GM18861 (cell line): ENCODE measurements around the gene TBRG1.
"Not testable (repeated sequence)": the region's sequence is repeated elsewhere in the genome, so short reads cannot be mapped to it uniquely, and the experiment has no call there.

ENCODE experiments used
- ATAC-seq: cut with Tn5 transposase; IDR thresholded peaks from one replicate; pipeline ENCODE4 v1.9.1; 2021; ENCODE audit not compliant: unreplicated experiment

Gene TBRG1

GRCh38 chr11:124622531-124623451 is at the start of gene TBRG1:
TBRG1 (plus strand) TSS chr11:124622864; CDS start chr11:124623084, 220 bp downstream.
- peak; percentile 94 for ATAC-seq

- no peak for ATAC-seq
Observed at GRCh38 chr11:124577716-124578427, 44.8 kb upstream of the TBRG1 start.

- ATAC-seq, result no peak
Observed at GRCh38 chr11:124578761-124579160, 43.9 kb upstream of the TBRG1 start.

- no peak for ATAC-seq
Observed at GRCh38 chr11:124581817-124582216, 40.8 kb upstream of the TBRG1 start.

- ATAC-seq, result no peak
Observed at GRCh38 chr11:124582565-124582964, 40.1 kb upstream of the TBRG1 start.

GRCh38 chr11:124583781-124584180 is 38.9 kb upstream of the TBRG1 start:
- no peak for ATAC-seq

- ATAC-seq, result no peak
Observed at GRCh38 chr11:124584681-124585372, 37.8 kb upstream of the TBRG1 start.

- no peak for ATAC-seq
Observed at GRCh38 chr11:124586238-124586860, 36.3 kb upstream of the TBRG1 start.

- no peak for ATAC-seq
Observed at GRCh38 chr11:124591430-124591829, 31.2 kb upstream of the TBRG1 start.

GRCh38 chr11:124592627-124593026 is 30.0 kb upstream of the TBRG1 start:
- no peak for ATAC-seq

GRCh38 chr11:124595302-124595701 is 27.4 kb upstream of the TBRG1 start:
- no peak for ATAC-seq

GRCh38 chr11:124597626-124598025 is 25.0 kb upstream of the TBRG1 start:
- no peak for ATAC-seq

GRCh38 chr11:124600621-124601320 is 21.9 kb upstream of the TBRG1 start:
- no peak for ATAC-seq

- ATAC-seq, result no peak
Observed at GRCh38 chr11:124602193-124602592, 20.5 kb upstream of the TBRG1 start.

- not testable (repeated sequence) for ATAC-seq
Observed at GRCh38 chr11:124602723-124603122, 19.9 kb upstream of the TBRG1 start.

GRCh38 chr11:124605719-124606118 is 16.9 kb upstream of the TBRG1 start:
- ATAC-seq, result no peak

- no peak for ATAC-seq
Observed at GRCh38 chr11:124608147-124608546, 14.5 kb upstream of the TBRG1 start.

- ATAC-seq, result no peak
Observed at GRCh38 chr11:124610295-124610694, 12.4 kb upstream of the TBRG1 start.

GRCh38 chr11:124611064-124611463 is 11.6 kb upstream of the TBRG1 start, which contains the start of gene PANX3:
PANX3 (plus strand) TSS chr11:124611428; CDS start chr11:124611557, 129 bp downstream.
- ATAC-seq, result no peak

GRCh38 chr11:124612045-124612444 is 10.6 kb upstream of the TBRG1 start:
- no peak for ATAC-seq
